HS-27A (cell line): ENCODE measurements around the gene SLC10A7.

Source experiments
- DNase-seq: peaks from one replicate; pipeline ENCODE4 v3.0.0-alpha.2; 2012; ENCODE audit warnings: low read depth, missing footprints

SLC10A7 gene

DNA sequence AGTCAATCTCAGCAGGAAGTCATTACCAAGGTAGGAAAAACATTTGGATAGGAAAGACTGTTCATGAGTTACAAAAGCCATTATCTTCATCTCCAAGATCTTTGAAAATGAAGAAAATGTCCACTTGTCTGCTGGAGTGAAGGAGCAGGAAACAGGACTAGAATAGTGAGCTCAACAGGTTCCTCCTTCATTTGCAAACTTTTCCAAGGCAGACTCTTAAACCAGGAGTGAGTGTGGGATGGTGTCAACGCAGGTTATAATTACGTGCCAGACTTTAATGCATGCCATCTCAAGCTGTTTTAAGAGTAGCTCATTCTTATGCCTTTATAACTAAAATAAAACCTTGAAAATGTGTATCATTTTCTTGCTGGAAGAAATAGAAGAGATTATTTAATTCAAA, 310.9 kb downstream of the SLC10A7 start:
- no peak for DNase-seq

DNA sequence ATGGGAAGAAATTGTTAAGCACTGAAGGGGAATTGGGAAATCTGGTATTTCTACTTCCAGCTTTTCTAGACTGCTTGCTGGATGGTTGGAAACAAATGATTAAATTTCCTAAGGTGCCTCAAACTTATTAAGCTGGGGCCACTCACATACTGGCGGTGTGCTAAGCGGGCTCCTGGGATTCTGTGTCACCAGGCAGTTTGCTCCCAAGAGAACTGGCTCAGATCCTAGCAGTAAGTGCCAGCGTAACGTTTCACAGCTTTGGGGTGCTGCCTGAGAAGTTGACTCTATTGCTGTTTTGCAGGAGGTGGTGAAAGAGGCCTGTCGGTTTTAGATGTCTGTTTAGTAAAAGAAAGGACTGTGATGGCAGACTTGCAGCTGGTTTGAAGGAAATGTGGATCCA, 314.3 kb downstream of the SLC10A7 start:
- DNase-seq, result no peak
